ENCODE measurements around the gene UACA. TPM values are rescaled to one million over a fixed set of nuclear protein-coding genes. Genes with fewer than 3 reads are reported as not detected.
A peak's percentile ranks its signal among the peaks of the same experiment; 100 is the strongest.

The UACA gene
- total RNA-seq, 1 experiment from 2014 or later: 141 TPM

GRCh38 chr15:70768257-70768883 lies 5.0 kb upstream of the UACA start:
- TF ChIP-seq CTCF (IDR thresholded peaks at IDR 0.05; ENCODE audit: insufficient read depth in 1 of 2, low read depth in 1 of 2, low read length in 1 of 2, severe bottlenecking in 1 of 2, unreplicated experiment in 1 of 2): no peak
- Histone ChIP-seq H3K9me3 (no peaks in the 10 kb centered on the region), H3K4me1 (peaks cover 51% of the 10 kb centered on the region), H3K4me3 (ENCODE audit: low read depth, low read length) (no peak overlapping the region), H3K36me3 (ENCODE audit: control insufficient read depth, insufficient read depth, low read length) (no peaks in the 10 kb centered on the region), H3K27me3 (replicated peaks; ENCODE audit: control insufficient read depth, insufficient read depth, low read length) (no peaks in the 10 kb centered on the region)
- H3K4me1 Mint-ChIP-seq (ENCODE audit: low read depth, unreplicated experiment): peaks cover 47% of the 10 kb centered on the region
- intact Hi-C loops (cut with micrococcal nuclease; ENCODE audit: unreplicated experiment): loop anchor here (1.0 kb wide), 1 partner anchor 10 kb away; no protein-coding TSS in a partner anchor
- no peak for DNase-seq
- peak overlapping the region; percentile 2 for H3K27ac Mint-ChIP-seq (ENCODE audit: unreplicated experiment)
- H3K27me3 Mint-ChIP-seq (ENCODE audit: insufficient read depth, unreplicated experiment): no peaks in the 10 kb centered on the region
- ChIA-PET CTCF (interaction anchor here (0.8 to 1.4 kb wide), 2 partner anchors 14 to 46 kb away, joined by 3 to 4 read pairs; no protein-coding TSS in a partner anchor), POLR2A (no interaction called here)
- H3K4me3 Mint-ChIP-seq (ENCODE audit: unreplicated experiment): peak overlapping the region; percentile 7
- peaks cover 12% of the 10 kb centered on the region for H3K36me3 Mint-ChIP-seq (ENCODE audit: insufficient read depth, unreplicated experiment)
- no peaks in the 10 kb centered on the region for H3K9me3 Mint-ChIP-seq (ENCODE audit: unreplicated experiment)
- BruUV-seq (replicated peaks): no TSS peak

DNA sequence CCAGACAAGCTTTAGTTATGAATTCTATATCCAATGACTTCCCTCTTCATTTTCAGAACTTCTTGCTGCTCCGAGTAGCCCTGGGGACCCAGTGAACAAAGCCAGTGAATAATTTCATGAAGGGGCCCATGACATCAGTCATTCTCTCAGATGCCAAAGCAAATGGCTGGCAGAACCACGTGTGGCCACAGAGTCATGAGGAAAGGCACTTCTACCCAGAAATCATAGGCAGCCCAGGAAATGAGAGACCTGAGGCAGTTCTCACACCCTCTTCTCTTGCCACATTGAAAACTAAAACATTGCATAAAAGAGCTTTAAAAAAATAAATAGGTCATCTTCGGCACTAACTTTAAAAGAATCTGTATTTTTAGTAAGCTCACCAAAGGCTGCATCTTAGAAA lies 4.3 kb upstream of the UACA start:
- CTCF ChIA-PET: interaction anchor here (0.8 to 1.4 kb wide), 2 partner anchors 13 to 45 kb away, joined by 3 to 4 read pairs; no protein-coding TSS in a partner anchor
- peaks cover 40% of the 10 kb centered on the region for H3K4me1 Mint-ChIP-seq (ENCODE audit: low read depth, unreplicated experiment)

DNA sequence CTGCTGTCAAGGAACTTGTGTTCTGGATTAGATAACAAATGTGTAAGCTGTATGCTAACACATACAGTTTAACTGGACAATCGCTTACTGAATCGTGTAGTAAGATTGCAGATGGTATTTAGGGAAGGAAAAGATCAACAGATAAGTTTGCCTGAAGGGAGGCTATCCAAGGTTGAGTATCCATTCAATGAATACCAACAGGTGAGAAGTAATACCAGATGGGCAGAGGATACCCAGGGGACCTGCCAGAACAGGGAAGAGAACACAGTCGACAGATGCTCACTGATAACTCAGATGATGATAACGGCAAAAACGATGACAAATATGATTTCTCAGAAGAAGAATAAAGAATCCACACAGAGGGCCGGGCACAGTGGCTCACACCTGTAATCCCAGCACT lies 3.2 kb upstream of the UACA start:
- ChIA-PET CTCF (no interaction called here), POLR2A (no interaction called here)
- H3K4me1 ChIP-seq: peaks cover 54% of the 10 kb centered on the region
- Mint-ChIP-seq H3K27me3 (ENCODE audit: insufficient read depth, unreplicated experiment) (no peaks in the 10 kb centered on the region), H3K36me3 (ENCODE audit: insufficient read depth, unreplicated experiment) (peaks cover 21% of the 10 kb centered on the region), H3K4me1 (ENCODE audit: low read depth, unreplicated experiment) (peaks cover 36% of the 10 kb centered on the region), H3K4me3 (ENCODE audit: unreplicated experiment) (no peak overlapping the region), H3K27ac (ENCODE audit: unreplicated experiment) (no peak overlapping the region), H3K9me3 (ENCODE audit: unreplicated experiment) (no peaks in the 10 kb centered on the region)
- no peak overlapping the region for H3K4me3 ChIP-seq (ENCODE audit: low read depth, low read length)
- intact Hi-C loops (cut with micrococcal nuclease; ENCODE audit: unreplicated experiment): no loop called here
- DNase-seq: no peak
- no peaks in the 10 kb centered on the region for H3K27me3 ChIP-seq (replicated peaks; ENCODE audit: control insufficient read depth, insufficient read depth, low read length)
- no TSS peak for BruUV-seq (replicated peaks)
- no peaks in the 10 kb centered on the region for H3K9me3 ChIP-seq
- TF ChIP-seq CTCF (IDR thresholded peaks at IDR 0.05; ENCODE audit: insufficient read depth in 1 of 2, low read depth in 1 of 2, low read length in 1 of 2, severe bottlenecking in 1 of 2, unreplicated experiment in 1 of 2): no peak
- H3K36me3 ChIP-seq (ENCODE audit: control insufficient read depth, insufficient read depth, low read length): no peaks in the 10 kb centered on the region

More for the DNA sequence above, 4.3 kb upstream of the UACA start:
- H3K4me1 ChIP-seq: peaks cover 51% of the 10 kb centered on the region
- Mint-ChIP-seq H3K9me3 (ENCODE audit: unreplicated experiment) (no peaks in the 10 kb centered on the region), H3K36me3 (ENCODE audit: insufficient read depth, unreplicated experiment) (peaks cover 17% of the 10 kb centered on the region), H3K4me3 (ENCODE audit: unreplicated experiment) (peak overlapping the region; percentile 7), H3K27ac (ENCODE audit: unreplicated experiment) (peak overlapping the region; percentile 2), H3K27me3 (ENCODE audit: insufficient read depth, unreplicated experiment) (no peaks in the 10 kb centered on the region)
- POLR2A ChIA-PET: no interaction called here
- no peak overlapping the region for H3K4me3 ChIP-seq (ENCODE audit: low read depth, low read length)
- H3K9me3 ChIP-seq: no peaks in the 10 kb centered on the region
- no peaks in the 10 kb centered on the region for H3K27me3 ChIP-seq (replicated peaks; ENCODE audit: control insufficient read depth, insufficient read depth, low read length)
- no peaks in the 10 kb centered on the region for H3K36me3 ChIP-seq (ENCODE audit: control insufficient read depth, insufficient read depth, low read length)
- DNase-seq: no peak
- intact Hi-C loops (cut with micrococcal nuclease; ENCODE audit: unreplicated experiment): loop anchor here (1.0 kb wide), 1 partner anchor 11 kb away; no protein-coding TSS in a partner anchor
- no TSS peak for BruUV-seq (replicated peaks)
- TF ChIP-seq CTCF (IDR thresholded peaks at IDR 0.05; ENCODE audit: insufficient read depth in 1 of 2, low read depth in 1 of 2, low read length in 1 of 2, severe bottlenecking in 1 of 2, unreplicated experiment in 1 of 2): no peak

All from Caco-2 (cell line).